ENCODE results near the gene SLC13A1. TPM values are rescaled to one million over a fixed set of nuclear protein-coding genes. Genes with fewer than 3 reads are reported as not detected.

The SLC13A1 gene
- total RNA-seq, 1 experiment from 2014 or later = not detected

DNA sequence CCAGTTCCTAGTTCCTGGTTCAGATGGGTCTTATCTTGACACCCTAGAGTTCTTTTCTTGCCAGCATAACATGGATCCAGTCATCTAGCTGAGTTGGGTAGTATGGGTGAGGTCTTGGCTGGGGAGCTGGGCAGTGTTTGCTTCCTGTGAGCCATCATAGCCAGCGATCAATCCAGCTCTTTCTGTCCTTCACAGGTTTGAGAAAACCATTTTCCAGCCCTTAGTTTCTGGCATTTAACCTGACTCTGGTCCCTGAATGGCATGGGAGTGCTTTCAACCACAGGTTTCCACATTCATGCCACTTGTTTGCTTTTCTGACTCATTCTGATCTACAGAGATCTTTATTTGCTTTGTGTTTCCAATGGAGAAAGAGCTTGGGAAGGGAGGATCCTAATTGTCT is 8.6 kb downstream of the SLC13A1 start:
- Histone ChIP-seq H3K9me3 (ENCODE audit: low read depth, low read length, poor library complexity, severe bottlenecking) (no peaks in the 10 kb centered on the region), H3K27ac (ENCODE audit: low read depth, low read length, poor library complexity, severe bottlenecking) (no peak overlapping the region), H3K36me3 (ENCODE audit: insufficient read depth, low read length, poor library complexity, severe bottlenecking) (no peaks in the 10 kb centered on the region), H3K4me1 (ENCODE audit: insufficient read depth, low read length, poor library complexity, severe bottlenecking) (no peaks in the 10 kb centered on the region), H3K4me3 (ENCODE audit: low read depth, low read length, poor library complexity, severe bottlenecking) (no peak overlapping the region), H3K27me3 (replicated peaks; ENCODE audit: insufficient read depth, low read depth, low read length, poor library complexity) (no peaks in the 10 kb centered on the region)
- DNase-seq (ENCODE audit: low spot score) = no peak
- ChIA-PET CTCF (no interaction called here), POLR2A (ENCODE audit: low non-redundant PET) (no interaction called here)
- intact Hi-C loops (cut with micrococcal nuclease; ENCODE audit: unreplicated experiment) = no loop called here
- TF ChIP-seq EZH2 (IDR thresholded peaks at IDR 0.05; ENCODE audit: borderline replicate concordance, low read depth, low read length, poor library complexity, severe bottlenecking) = no peak
- TF ChIP-seq, protein P1, sequence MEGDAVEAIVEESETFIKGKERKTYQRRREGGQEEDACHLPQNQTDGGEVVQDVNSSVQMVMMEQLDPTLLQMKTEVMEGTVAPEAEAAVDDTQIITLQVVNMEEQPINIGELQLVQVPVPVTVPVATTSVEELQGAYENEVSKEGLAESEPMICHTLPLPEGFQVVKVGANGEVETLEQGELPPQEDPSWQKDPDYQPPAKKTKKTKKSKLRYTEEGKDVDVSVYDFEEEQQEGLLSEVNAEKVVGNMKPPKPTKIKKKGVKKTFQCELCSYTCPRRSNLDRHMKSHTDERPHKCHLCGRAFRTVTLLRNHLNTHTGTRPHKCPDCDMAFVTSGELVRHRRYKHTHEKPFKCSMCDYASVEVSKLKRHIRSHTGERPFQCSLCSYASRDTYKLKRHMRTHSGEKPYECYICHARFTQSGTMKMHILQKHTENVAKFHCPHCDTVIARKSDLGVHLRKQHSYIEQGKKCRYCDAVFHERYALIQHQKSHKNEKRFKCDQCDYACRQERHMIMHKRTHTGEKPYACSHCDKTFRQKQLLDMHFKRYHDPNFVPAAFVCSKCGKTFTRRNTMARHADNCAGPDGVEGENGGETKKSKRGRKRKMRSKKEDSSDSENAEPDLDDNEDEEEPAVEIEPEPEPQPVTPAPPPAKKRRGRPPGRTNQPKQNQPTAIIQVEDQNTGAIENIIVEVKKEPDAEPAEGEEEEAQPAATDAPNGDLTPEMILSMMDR (conservative IDR thresholded peaks at IDR 0.05; ENCODE audit: low read depth, low read length) = no peak
- no TSS peak for BruUV-seq (replicated peaks)

GRCh38 chr7:123190109-123190831 is 9.5 kb downstream of the SLC13A1 start:
- peaks cover 5% of the 10 kb centered on the region for H3K9me3 ChIP-seq (ENCODE audit: low read depth, low read length, poor library complexity, severe bottlenecking)
- H3K36me3 ChIP-seq (ENCODE audit: insufficient read depth, low read length, poor library complexity, severe bottlenecking) = no peaks in the 10 kb centered on the region
- no peak overlapping the region for H3K4me3 ChIP-seq (ENCODE audit: low read depth, low read length, poor library complexity, severe bottlenecking)
- H3K4me1 ChIP-seq (ENCODE audit: insufficient read depth, low read length, poor library complexity, severe bottlenecking) = no peaks in the 10 kb centered on the region
- ChIA-PET CTCF (no interaction called here), POLR2A (ENCODE audit: low non-redundant PET) (no interaction called here)
- intact Hi-C loops (cut with micrococcal nuclease; ENCODE audit: unreplicated experiment) = no loop called here
- no peak for DNase-seq (ENCODE audit: low spot score)
- no peaks in the 10 kb centered on the region for H3K27me3 ChIP-seq (replicated peaks; ENCODE audit: insufficient read depth, low read depth, low read length, poor library complexity)
- BruUV-seq (replicated peaks) = no TSS peak
- no peak for TF ChIP-seq EZH2 (IDR thresholded peaks at IDR 0.05; ENCODE audit: borderline replicate concordance, low read depth, low read length, poor library complexity, severe bottlenecking)
- TF ChIP-seq, protein P1 (conservative IDR thresholded peaks at IDR 0.05; ENCODE audit: low read depth, low read length) = no peak
- H3K27ac ChIP-seq (ENCODE audit: low read depth, low read length, poor library complexity, severe bottlenecking) = no peak overlapping the region

GRCh38 chr7:123185756-123186155 is 14.0 kb downstream of the SLC13A1 start:
- ChIA-PET CTCF (no interaction called here), POLR2A (ENCODE audit: low non-redundant PET) (no interaction called here)
- no TSS peak for BruUV-seq (replicated peaks)
- intact Hi-C loops (cut with micrococcal nuclease; ENCODE audit: unreplicated experiment) = no loop called here
- Histone ChIP-seq H3K27ac (ENCODE audit: low read depth, low read length, poor library complexity, severe bottlenecking) (no peak overlapping the region), H3K36me3 (ENCODE audit: insufficient read depth, low read length, poor library complexity, severe bottlenecking) (no peaks in the 10 kb centered on the region), H3K9me3 (ENCODE audit: low read depth, low read length, poor library complexity, severe bottlenecking) (peaks cover 6% of the 10 kb centered on the region), H3K4me3 (ENCODE audit: low read depth, low read length, poor library complexity, severe bottlenecking) (no peak overlapping the region), H3K4me1 (ENCODE audit: insufficient read depth, low read length, poor library complexity, severe bottlenecking) (no peaks in the 10 kb centered on the region), H3K27me3 (replicated peaks; ENCODE audit: insufficient read depth, low read depth, low read length, poor library complexity) (no peaks in the 10 kb centered on the region)
- TF ChIP-seq EZH2 (IDR thresholded peaks at IDR 0.05; ENCODE audit: borderline replicate concordance, low read depth, low read length, poor library complexity, severe bottlenecking) = no peak
- TF ChIP-seq, protein P1 (conservative IDR thresholded peaks at IDR 0.05; ENCODE audit: low read depth, low read length) = no peak
- DNase-seq (ENCODE audit: low spot score) = no peak

All from A673 (cell line).